ENCODE data around the gene KMT2B.

Gene KMT2B

DNA sequence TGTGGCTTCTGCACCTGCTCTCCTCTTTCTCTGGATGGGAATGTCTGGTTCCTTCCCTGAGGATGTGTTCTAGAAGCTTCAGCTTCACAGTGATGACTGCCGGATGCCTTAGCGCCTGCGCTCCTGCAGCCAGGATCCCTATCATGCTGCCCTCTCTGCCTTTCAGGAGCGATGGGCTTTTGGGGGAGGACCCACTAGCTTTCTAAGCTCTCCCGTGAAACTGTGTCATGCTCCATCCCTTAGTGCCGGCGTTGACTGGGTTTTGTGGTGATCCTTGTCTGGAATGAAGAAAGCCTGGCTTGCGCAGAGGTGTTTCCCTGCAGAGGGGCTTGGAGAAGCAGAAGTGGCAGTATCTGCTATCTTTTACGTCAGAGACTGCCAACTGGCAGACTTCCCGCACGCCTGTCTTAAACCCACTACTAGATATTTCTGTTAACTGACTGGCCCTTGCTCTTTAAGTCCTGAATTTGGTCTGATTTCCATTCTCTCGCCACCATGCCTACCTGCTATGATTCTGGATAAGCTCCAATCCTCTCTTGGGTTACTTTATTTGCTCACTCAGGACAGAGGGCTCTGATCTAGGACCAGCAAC, 3.8 kb upstream of the KMT2B start:
- no peak overlapping the region for H3K9ac ChIP-seq (ENCODE audit: low read length)
- H3K4me3 ChIP-seq (ENCODE audit: low read length) = no peak overlapping the region
- H3K36me3 ChIP-seq (ENCODE audit: control insufficient read depth, insufficient read depth, low read length) = no peaks in the 10 kb centered on the region
- no peaks in the 10 kb centered on the region for H3K9me3 ChIP-seq (ENCODE audit: control insufficient read depth, low read length)
- H3K27me3 ChIP-seq (ENCODE audit: control insufficient read depth, insufficient read depth, low read length) = peaks cover 6% of the 10 kb centered on the region
- H3K4me1 ChIP-seq (ENCODE audit: control insufficient read depth, insufficient read depth, low read length) = peaks cover 15% of the 10 kb centered on the region

DNA sequence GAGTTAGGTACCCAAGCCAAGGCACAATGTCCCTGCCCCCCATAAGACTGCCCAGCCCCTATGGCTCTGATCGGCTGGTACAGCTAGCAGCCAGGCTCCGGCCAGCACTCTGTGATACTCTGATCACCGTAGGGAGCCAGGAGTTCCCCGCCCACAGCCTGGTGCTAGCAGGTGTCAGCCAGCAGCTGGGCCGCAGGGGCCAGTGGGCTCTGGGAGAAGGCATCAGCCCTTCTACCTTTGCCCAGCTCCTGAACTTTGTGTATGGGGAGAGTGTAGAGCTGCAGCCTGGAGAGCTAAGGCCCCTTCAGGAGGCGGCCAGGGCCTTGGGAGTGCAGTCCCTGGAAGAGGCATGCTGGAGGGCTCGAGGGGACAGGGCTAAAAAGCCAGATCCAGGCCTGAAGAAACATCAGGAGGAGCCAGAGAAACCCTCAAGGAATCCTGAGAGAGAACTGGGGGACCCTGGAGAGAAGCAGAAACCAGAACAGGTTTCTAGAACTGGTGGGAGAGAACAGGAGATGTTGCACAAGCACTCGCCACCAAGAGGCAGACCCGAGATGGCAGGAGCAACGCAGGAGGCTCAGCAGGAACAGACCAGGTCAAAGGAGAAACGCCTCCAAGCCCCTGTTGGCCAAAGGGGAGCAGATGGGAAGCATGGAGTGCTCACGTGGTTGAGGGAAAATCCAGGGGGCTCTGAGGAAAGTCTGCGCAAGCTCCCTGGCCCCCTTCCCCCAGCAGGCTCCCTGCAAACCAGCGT, 3.0 kb upstream of the KMT2B start:
- H3K27me3 ChIP-seq (ENCODE audit: control insufficient read depth, insufficient read depth, low read length) = peaks cover 6% of the 10 kb centered on the region
- H3K36me3 ChIP-seq (ENCODE audit: control insufficient read depth, insufficient read depth, low read length) = no peaks in the 10 kb centered on the region
- no peak overlapping the region for H3K4me3 ChIP-seq (ENCODE audit: low read length)
- H3K4me1 ChIP-seq (ENCODE audit: control insufficient read depth, insufficient read depth, low read length) = peaks cover 22% of the 10 kb centered on the region
- H3K9ac ChIP-seq (ENCODE audit: low read length) = no peak overlapping the region
- H3K9me3 ChIP-seq (ENCODE audit: control insufficient read depth, low read length) = no peaks in the 10 kb centered on the region

DNA sequence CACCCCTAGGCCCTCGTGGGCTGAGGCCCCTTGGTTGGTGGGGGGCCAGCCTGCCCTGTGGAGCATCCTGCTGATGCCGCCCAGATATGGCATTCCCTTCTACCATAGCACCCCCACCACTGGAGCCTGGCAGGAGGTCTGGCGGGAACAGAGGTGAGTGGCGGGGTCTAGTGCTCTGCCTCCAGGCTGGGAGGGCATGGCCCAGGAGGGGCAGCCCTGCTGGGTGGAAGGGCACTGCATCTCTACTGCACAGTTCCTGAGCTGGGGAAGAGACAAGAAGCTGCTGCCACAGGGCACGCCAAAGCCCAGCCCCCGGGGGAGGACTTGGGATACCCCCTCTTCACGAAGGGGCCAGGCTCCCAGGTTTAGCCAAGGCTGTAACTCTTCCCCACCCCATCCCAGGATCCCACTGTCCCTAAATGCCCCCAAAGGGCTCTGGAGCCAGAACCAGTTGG, 2.4 kb upstream of the KMT2B start:
- H3K9me3 ChIP-seq (ENCODE audit: control insufficient read depth, low read length) = no peaks in the 10 kb centered on the region
- no peak overlapping the region for H3K4me3 ChIP-seq (ENCODE audit: low read length)
- H3K27me3 ChIP-seq (ENCODE audit: control insufficient read depth, insufficient read depth, low read length) = peaks cover 6% of the 10 kb centered on the region
- H3K36me3 ChIP-seq (ENCODE audit: control insufficient read depth, insufficient read depth, low read length) = no peaks in the 10 kb centered on the region
- H3K9ac ChIP-seq (ENCODE audit: low read length) = peak overlapping the region; percentile 76
- peaks cover 22% of the 10 kb centered on the region for H3K4me1 ChIP-seq (ENCODE audit: control insufficient read depth, insufficient read depth, low read length)

DNA sequence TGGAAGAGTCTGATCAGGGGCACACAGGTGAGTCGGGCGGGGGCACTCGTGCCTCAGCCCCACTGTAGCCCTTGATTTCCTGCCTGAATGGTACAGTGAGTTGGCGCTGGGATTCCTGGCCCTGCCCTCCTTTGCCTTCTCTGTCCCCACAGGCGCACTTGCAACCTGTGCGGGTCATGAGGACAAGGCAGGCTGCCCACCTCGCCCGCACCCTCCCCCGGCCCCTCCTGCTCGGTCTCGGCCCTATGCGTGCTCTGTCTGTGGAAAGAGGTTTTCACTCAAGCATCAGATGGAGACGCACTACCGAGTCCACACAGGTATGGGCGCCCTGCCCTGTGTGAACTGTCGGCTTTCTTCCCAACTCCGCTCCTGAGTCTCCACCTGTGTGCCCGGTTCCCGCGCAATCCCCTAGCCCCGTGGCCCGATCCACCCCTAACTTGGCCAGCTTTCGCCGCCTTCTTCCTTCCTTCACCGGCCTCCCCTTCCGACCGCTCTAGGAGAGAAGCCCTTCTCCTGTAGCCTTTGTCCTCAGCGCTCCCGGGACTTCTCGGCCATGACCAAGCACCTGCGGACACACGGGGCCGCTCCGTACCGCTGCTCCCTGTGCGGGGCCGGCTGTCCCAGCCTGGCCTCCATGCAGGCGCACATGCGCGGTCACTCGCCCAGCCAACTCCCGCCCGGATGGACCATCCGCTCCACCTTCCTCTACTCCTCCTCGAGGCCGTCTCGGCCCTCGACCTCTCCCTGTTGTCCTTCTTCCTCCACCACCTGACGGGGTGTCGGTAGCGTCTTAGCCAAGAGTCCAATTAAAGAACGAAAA, 1.6 kb upstream of the KMT2B start:
- no peaks in the 10 kb centered on the region for H3K9me3 ChIP-seq (ENCODE audit: control insufficient read depth, low read length)
- H3K9ac ChIP-seq (ENCODE audit: low read length) = peak overlapping the region; percentile 76
- peaks cover 22% of the 10 kb centered on the region for H3K4me1 ChIP-seq (ENCODE audit: control insufficient read depth, insufficient read depth, low read length)
- no peaks in the 10 kb centered on the region for H3K27me3 ChIP-seq (ENCODE audit: control insufficient read depth, insufficient read depth, low read length)
- peak overlapping the region; percentile 44 for H3K4me3 ChIP-seq (ENCODE audit: low read length)
- H3K36me3 ChIP-seq (ENCODE audit: control insufficient read depth, insufficient read depth, low read length) = no peaks in the 10 kb centered on the region

DNA sequence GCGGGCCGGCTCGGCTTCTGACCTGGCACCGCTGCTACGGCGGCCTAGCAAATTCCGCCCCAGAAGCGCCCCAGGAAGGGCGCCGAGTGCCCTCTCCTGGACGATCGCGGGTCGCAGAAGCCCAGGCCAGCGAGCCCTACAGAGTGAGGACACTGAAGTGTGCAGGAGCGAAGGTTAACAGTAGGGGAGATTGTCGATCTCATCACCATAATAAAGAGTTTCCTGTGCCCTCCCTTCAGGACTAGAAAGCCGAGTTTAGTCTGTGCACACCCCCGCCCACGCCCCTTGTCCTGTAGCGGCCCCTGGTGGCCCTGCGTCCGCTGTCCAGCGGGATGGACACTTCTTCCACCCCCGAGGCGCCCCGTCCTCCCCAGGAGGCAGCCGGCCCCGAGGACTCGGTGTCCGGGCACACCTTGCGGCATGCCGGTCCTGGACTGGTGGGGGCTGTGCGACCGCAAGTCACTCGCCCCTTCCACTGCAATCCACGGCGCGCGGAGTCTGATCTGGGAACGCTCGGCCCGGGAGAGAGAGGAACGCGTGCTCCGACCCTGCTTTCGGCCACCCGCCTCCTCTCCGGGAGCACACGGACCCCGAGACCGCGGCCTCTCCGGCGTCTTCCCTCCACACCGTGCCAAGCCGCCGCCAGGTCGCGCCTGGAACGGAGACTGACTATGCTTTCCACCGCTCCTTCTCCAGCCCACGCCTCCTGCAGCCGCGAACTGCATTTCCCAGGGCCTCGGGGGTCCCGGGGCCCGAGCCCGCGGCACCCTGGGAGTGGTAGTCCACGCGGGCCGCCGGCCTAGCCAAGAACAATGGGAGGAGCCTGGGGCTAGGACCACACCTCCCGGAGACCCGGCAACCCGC, 770 bp upstream of the KMT2B start:
- peaks cover 22% of the 10 kb centered on the region for H3K4me1 ChIP-seq (ENCODE audit: control insufficient read depth, insufficient read depth, low read length)
- H3K4me3 ChIP-seq (ENCODE audit: low read length) = peak overlapping the region; percentile 44
- H3K36me3 ChIP-seq (ENCODE audit: control insufficient read depth, insufficient read depth, low read length) = no peaks in the 10 kb centered on the region
- no peaks in the 10 kb centered on the region for H3K27me3 ChIP-seq (ENCODE audit: control insufficient read depth, insufficient read depth, low read length)
- H3K9ac ChIP-seq (ENCODE audit: low read length) = peak overlapping the region; percentile 76
- no peaks in the 10 kb centered on the region for H3K9me3 ChIP-seq (ENCODE audit: control insufficient read depth, low read length)

DNA sequence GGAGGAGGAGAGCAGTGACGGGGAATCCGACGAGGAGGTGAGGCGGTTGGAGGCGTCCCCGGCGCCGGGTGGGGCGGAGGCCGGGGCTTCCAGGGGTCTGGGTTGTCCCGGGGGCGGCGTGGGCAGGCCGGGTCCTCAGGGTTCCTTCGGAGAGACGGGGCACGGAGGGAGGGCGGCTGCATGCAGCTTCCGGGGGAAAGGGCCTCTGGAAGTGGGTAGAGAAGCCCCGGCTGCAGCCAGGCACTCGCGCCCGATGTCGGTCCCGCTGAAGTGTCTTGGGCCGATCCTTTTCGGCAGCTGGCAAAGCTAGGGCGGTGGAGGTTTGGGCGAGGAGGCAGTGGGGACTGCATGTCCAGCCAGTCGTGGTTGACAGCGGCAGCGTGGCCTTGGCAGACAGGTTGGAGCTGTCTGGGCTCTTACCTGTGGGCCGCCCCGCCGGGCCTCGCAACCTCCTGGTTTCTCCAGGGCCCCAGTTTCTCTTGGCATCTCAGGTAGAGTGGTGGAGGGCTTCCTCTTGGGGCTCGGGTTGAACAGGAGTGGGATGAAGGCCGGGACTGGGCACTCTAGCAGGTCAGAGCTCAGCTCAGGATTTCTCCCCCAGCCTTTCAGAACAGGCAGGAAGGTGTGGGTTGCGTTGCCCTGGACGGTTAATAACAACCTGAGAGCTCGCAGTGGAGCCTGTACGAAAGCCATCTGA, 690 bp downstream of the KMT2B start:
- Histone ChIP-seq H3K9me3 (ENCODE audit: control insufficient read depth, low read length) (no peaks in the 10 kb centered on the region), H3K27me3 (ENCODE audit: control insufficient read depth, insufficient read depth, low read length) (no peaks in the 10 kb centered on the region), H3K4me1 (ENCODE audit: control insufficient read depth, insufficient read depth, low read length) (peaks cover 22% of the 10 kb centered on the region), H3K36me3 (ENCODE audit: control insufficient read depth, insufficient read depth, low read length) (peaks cover 7% of the 10 kb centered on the region), H3K4me3 (ENCODE audit: low read length) (peak overlapping the region; percentile 60), H3K9ac (ENCODE audit: low read length) (peak overlapping the region; percentile 70)

DNA sequence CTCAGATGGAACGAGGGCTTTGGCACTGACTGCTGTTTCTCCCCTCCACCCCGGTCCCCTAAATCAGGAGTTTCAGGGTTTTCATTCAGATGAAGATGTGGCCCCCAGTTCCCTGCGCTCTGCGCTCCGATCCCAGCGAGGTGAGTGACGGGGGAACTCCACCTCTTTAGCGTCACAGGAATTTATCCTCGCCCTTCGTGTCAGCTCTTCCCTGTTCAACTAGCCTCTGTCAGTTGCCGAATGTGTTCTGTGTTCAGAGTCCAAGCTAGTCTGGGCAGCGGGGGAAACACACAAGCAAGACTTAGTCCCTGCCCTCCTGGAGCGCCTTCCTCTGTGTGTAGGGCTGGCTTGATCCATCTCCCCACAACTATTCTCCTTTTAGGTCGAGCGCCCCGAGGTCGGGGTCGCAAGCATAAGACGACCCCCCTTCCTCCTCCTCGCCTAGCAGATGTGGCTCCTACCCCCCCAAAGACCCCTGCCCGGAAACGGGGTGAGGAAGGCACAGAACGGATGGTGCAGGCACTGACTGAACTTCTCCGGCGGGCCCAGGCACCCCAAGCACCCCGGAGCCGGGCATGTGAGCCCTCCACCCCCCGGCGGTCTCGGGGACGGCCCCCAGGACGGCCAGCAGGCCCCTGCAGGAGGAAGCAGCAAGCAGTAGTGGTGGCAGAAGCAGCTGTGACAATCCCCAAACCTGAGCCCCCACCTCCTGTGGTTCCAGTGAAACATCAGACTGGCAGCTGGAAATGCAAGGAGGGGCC, 1.8 kb downstream of the KMT2B start:
- Histone ChIP-seq H3K9ac (ENCODE audit: low read length) (peak overlapping the region; percentile 70), H3K27me3 (ENCODE audit: control insufficient read depth, insufficient read depth, low read length) (no peaks in the 10 kb centered on the region), H3K4me1 (ENCODE audit: control insufficient read depth, insufficient read depth, low read length) (peaks cover 22% of the 10 kb centered on the region), H3K36me3 (ENCODE audit: control insufficient read depth, insufficient read depth, low read length) (peaks cover 7% of the 10 kb centered on the region), H3K9me3 (ENCODE audit: control insufficient read depth, low read length) (no peaks in the 10 kb centered on the region), H3K4me3 (ENCODE audit: low read length) (no peak overlapping the region)

DNA sequence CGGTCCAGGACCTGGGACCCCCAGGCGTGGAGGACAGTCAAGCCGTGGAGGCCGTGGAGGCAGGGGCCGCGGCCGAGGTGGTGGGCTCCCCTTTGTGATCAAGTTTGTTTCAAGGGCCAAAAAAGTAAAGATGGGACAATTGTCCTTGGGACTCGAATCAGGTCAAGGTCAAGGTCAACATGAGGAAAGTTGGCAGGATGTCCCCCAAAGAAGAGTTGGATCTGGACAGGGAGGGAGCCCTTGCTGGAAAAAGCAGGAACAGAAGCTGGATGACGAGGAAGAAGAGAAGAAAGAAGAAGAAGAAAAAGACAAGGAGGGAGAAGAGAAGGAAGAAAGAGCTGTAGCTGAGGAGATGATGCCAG, 2.3 kb downstream of the KMT2B start:
- H3K4me3 ChIP-seq (ENCODE audit: low read length) = no peak overlapping the region
- H3K36me3 ChIP-seq (ENCODE audit: control insufficient read depth, insufficient read depth, low read length) = peaks cover 7% of the 10 kb centered on the region
- no peaks in the 10 kb centered on the region for H3K9me3 ChIP-seq (ENCODE audit: control insufficient read depth, low read length)
- no peaks in the 10 kb centered on the region for H3K27me3 ChIP-seq (ENCODE audit: control insufficient read depth, insufficient read depth, low read length)
- peaks cover 22% of the 10 kb centered on the region for H3K4me1 ChIP-seq (ENCODE audit: control insufficient read depth, insufficient read depth, low read length)
- H3K9ac ChIP-seq (ENCODE audit: low read length) = no peak overlapping the region

DNA sequence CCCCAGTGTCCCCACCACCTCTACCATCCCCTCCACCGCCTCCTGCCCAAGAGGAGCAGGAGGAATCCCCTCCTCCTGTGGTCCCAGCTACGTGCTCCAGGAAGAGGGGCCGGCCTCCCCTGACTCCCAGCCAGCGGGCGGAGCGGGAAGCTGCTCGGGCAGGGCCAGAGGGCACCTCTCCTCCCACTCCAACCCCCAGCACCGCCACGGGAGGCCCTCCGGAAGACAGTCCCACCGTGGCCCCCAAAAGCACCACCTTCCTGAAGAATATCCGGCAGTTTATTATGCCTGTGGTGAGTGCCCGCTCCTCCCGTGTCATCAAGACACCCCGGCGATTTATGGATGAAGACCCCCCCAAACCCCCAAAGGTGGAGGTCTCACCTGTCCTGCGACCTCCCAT, 2.8 kb downstream of the KMT2B start:
- no peak overlapping the region for H3K4me3 ChIP-seq (ENCODE audit: low read length)
- peaks cover 7% of the 10 kb centered on the region for H3K36me3 ChIP-seq (ENCODE audit: control insufficient read depth, insufficient read depth, low read length)
- peaks cover 18% of the 10 kb centered on the region for H3K4me1 ChIP-seq (ENCODE audit: control insufficient read depth, insufficient read depth, low read length)
- H3K27me3 ChIP-seq (ENCODE audit: control insufficient read depth, insufficient read depth, low read length) = no peaks in the 10 kb centered on the region
- no peaks in the 10 kb centered on the region for H3K9me3 ChIP-seq (ENCODE audit: control insufficient read depth, low read length)
- H3K9ac ChIP-seq (ENCODE audit: low read length) = no peak overlapping the region

DNA sequence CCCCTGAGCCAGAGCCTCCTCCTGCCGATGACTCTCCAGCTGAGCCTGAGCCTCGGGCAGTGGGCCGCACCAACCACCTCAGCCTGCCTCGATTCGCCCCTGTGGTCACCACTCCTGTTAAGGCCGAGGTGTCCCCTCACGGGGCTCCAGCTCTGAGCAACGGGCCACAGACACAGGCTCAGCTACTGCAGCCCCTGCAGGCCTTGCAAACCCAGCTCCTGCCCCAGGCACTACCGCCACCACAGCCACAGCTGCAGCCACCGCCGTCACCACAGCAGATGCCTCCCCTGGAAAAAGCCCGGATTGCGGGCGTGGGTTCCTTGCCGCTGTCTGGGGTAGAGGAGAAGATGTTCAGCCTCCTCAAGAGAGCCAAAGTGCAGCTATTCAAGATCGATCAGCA, 3.6 kb downstream of the KMT2B start:
- Histone ChIP-seq H3K4me1 (ENCODE audit: control insufficient read depth, insufficient read depth, low read length) (peaks cover 11% of the 10 kb centered on the region), H3K36me3 (ENCODE audit: control insufficient read depth, insufficient read depth, low read length) (peaks cover 7% of the 10 kb centered on the region), H3K9ac (ENCODE audit: low read length) (no peak overlapping the region), H3K27me3 (ENCODE audit: control insufficient read depth, insufficient read depth, low read length) (no peaks in the 10 kb centered on the region), H3K9me3 (ENCODE audit: control insufficient read depth, low read length) (no peaks in the 10 kb centered on the region), H3K4me3 (ENCODE audit: low read length) (no peak overlapping the region)

DNA sequence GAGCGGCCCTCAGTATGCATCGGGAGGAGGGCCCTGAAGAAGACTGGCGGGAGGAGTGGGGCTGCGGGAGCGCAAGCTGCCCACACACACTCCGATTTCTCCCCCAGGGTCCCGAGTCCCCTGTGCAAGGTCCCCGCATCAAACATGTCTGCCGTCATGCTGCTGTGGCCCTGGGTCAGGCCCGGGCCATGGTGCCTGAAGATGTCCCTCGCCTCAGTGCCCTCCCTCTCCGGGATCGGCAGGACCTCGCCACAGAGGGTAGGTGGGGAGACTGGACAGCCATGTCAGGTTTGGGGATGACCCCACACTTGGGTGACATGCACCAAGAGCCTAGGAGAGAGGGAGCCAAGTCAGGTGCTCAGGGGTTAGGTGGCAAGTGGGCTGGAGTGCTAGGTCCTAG, 4.7 kb downstream of the KMT2B start:
- peaks cover 11% of the 10 kb centered on the region for H3K4me1 ChIP-seq (ENCODE audit: control insufficient read depth, insufficient read depth, low read length)

More for the DNA sequence above, 4.7 kb downstream of the KMT2B start:
- Histone ChIP-seq H3K4me3 (ENCODE audit: low read length) (no peak overlapping the region), H3K9me3 (ENCODE audit: control insufficient read depth, low read length) (no peaks in the 10 kb centered on the region), H3K27me3 (ENCODE audit: control insufficient read depth, insufficient read depth, low read length) (no peaks in the 10 kb centered on the region), H3K36me3 (ENCODE audit: control insufficient read depth, insufficient read depth, low read length) (peaks cover 8% of the 10 kb centered on the region), H3K9ac (ENCODE audit: low read length) (no peak overlapping the region)
